Glutamatergic neuron (in vitro differentiated cells): ENCODE results near the gene ID2. TPM values are rescaled to one million over a fixed set of nuclear protein-coding genes. Genes with fewer than 3 reads are reported as not detected.

Experiments used
- DNase-seq: peaks from one replicate; pipeline ENCODE4 v3.0.0; 2022
- H3K27ac Mint-ChIP-seq: one replicate; pipeline ENCODE4 v1.8.0; 2020; ENCODE audit warnings: mild to moderate bottlenecking, mixed read lengths, inconsistent platforms; ENCODE audit not compliant: unreplicated experiment
- H3K27me3 Mint-ChIP-seq: one replicate; pipeline ENCODE4 v1.8.0; 2020; ENCODE audit warnings: mild to moderate bottlenecking, moderate library complexity, mixed read lengths, inconsistent platforms; ENCODE audit not compliant: unreplicated experiment
- H3K36me3 Mint-ChIP-seq: one replicate; pipeline ENCODE4 v1.8.0; 2020; ENCODE audit warnings: mild to moderate bottlenecking, mixed read lengths, inconsistent platforms; ENCODE audit not compliant: unreplicated experiment
- H3K4me1 Mint-ChIP-seq: one replicate; pipeline ENCODE4 v1.8.0; 2020; ENCODE audit warnings: mild to moderate bottlenecking, low read depth, mixed read lengths, inconsistent platforms; ENCODE audit not compliant: unreplicated experiment
- H3K4me3 Mint-ChIP-seq: one replicate; pipeline ENCODE4 v1.8.0; 2020; ENCODE audit warnings: mild to moderate bottlenecking, mixed read lengths, inconsistent platforms; ENCODE audit not compliant: unreplicated experiment
- H3K9me3 Mint-ChIP-seq: one replicate; pipeline ENCODE4 v1.8.0; 2020; ENCODE audit warnings: mild to moderate bottlenecking, moderate library complexity, mixed read lengths, inconsistent platforms; ENCODE audit not compliant: unreplicated experiment
- CTCF ChIP-seq: fragments of 200-600 bp; sonication (generic); IDR thresholded peaks from one replicate; pipeline ENCODE4 v1.5.0; 2021; ENCODE audit not compliant: partially characterized antibody, unreplicated experiment
- total RNA-seq: library from RNA; stranded (reverse); fragmentation: NEBNext Ultra II Directional; extraction: Animal tissue kit (Norgen Biotek cat#: 25700); gene quantifications from one replicate; pipeline ENCODE4 v1.2.1, GENCODE V29; 2021; ENCODE audit not compliant: unreplicated experiment

Gene ID2
- total RNA-seq, 1 donor from 2014 or later: 13.2 TPM

DNA sequence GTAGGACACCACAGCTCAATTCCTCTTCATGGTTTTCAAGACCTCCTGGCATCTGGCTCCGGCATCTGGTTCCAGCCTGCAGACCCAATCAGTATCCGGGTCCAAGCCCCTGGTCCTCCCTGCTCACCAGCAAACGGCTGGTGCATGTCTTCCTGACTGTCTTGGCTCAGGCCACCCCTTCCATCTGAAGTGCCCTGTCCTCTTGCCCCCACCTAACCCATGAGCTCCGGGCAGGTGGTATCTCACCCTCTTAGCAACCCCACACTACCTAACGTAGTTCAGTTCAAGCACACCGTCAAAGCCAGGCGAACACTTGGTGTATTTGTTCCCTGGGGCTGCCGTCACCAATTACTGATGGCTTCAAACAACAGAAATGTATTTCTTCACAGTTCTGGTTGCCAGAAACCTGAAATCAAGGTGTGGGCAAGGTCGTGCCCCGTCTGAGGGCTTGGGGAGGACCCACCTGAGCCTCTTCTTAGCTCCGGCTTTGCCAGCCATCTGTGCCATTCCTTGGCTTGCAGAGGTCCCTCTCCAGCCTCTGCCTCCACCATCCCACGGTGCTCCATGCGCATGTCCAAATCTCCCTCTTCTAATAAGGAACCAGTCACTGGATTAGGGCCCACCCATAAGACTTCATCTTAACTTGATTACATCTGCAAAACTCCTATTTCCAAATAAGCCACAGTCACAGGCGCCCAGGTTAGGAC lies 47.2 kb upstream of the ID2 start:
- H3K36me3 Mint-ChIP-seq: no peaks in the 10 kb centered on the region
- no peak for TF ChIP-seq CTCF
- H3K4me1 Mint-ChIP-seq: peaks cover 6% of the 10 kb centered on the region
- H3K4me3 Mint-ChIP-seq: no peak overlapping the region
- H3K27me3 Mint-ChIP-seq: peaks cover 11% of the 10 kb centered on the region
- no peak overlapping the region for H3K27ac Mint-ChIP-seq
- H3K9me3 Mint-ChIP-seq: no peaks in the 10 kb centered on the region
- DNase-seq: no peak

DNA sequence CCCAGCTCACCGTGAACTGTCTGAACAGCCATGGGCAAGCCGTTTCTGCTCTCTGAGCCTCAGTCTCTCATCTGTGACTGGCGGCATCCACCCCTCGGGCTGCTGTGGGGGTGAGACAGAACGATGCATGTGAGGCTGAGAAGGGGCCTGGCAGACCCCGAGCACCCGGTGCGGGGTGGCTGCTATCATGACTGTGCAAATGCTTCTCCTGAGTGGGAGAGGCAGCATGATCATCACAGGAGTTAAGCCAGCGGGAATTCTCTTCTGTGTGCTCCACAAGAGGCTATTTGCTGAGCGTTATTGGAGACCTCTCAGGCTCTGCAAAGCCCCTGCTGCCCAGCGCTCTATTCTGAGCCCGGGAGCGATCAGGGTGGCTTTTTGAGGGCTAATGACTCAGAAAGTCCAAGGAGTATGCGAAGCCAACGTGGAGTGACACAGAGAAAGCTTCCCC lies 45.8 kb upstream of the ID2 start:
- Mint-ChIP-seq H3K27me3 (peaks cover 11% of the 10 kb centered on the region), H3K4me1 (peaks cover 6% of the 10 kb centered on the region), H3K9me3 (no peaks in the 10 kb centered on the region), H3K36me3 (no peaks in the 10 kb centered on the region), H3K4me3 (no peak overlapping the region), H3K27ac (no peak overlapping the region)
- no peak for TF ChIP-seq CTCF
- DNase-seq: no peak

GRCh38 chr2:8636721-8637636 lies 44.9 kb upstream of the ID2 start:
- no peak for TF ChIP-seq CTCF
- no peaks in the 10 kb centered on the region for H3K36me3 Mint-ChIP-seq
- no peak for DNase-seq
- H3K4me3 Mint-ChIP-seq: no peak overlapping the region
- peaks cover 11% of the 10 kb centered on the region for H3K4me1 Mint-ChIP-seq
- peaks cover 9% of the 10 kb centered on the region for H3K27me3 Mint-ChIP-seq
- H3K27ac Mint-ChIP-seq: no peak overlapping the region
- no peaks in the 10 kb centered on the region for H3K9me3 Mint-ChIP-seq

DNA sequence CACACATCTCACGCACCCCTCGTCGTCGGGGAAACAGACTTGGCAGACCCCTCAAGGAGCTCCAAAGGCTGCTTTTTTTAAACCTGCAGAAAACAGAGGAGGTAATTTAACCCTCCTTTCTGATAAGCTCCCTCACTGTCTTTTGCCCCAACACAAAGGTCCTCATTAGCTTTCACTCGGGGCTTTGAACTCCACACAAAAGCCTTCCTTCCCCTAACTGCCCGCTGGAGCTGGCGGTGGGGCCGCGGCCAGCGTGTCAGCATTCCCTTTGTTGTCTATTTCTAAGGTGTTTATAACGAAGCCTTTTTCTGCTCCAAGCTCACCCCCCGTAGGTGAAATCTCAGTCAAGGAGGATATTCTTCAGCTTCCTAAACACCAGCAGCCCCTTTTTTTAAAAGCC lies 43.5 kb upstream of the ID2 start:
- Mint-ChIP-seq H3K4me1 (peaks cover 19% of the 10 kb centered on the region), H3K36me3 (no peaks in the 10 kb centered on the region), H3K27ac (no peak overlapping the region), H3K9me3 (no peaks in the 10 kb centered on the region), H3K4me3 (no peak overlapping the region), H3K27me3 (peaks cover 9% of the 10 kb centered on the region)
- DNase-seq: no peak
- TF ChIP-seq CTCF: no peak
